IPS-18c (cell line): ENCODE results near the gene ADCYAP1.
"Not testable (repeated sequence)": the region's sequence is repeated elsewhere in the genome, so short reads cannot be mapped to it uniquely, and the experiment has no call there.

Experiments
- H3K4me3 ChIP-seq: 2 replicates; pipeline ENCODE4 v1.7.0; 2013; ENCODE audit warnings: low read depth, mild to moderate bottlenecking, low read length, moderate library complexity; ENCODE audit not compliant: insufficient read depth
- H3K9me3 ChIP-seq: one replicate; pipeline ENCODE4 v1.6.1; 2013; ENCODE audit warnings: mild to moderate bottlenecking, low read length, moderate library complexity; ENCODE audit not compliant: control insufficient read depth, insufficient read depth

Gene ADCYAP1

DNA sequence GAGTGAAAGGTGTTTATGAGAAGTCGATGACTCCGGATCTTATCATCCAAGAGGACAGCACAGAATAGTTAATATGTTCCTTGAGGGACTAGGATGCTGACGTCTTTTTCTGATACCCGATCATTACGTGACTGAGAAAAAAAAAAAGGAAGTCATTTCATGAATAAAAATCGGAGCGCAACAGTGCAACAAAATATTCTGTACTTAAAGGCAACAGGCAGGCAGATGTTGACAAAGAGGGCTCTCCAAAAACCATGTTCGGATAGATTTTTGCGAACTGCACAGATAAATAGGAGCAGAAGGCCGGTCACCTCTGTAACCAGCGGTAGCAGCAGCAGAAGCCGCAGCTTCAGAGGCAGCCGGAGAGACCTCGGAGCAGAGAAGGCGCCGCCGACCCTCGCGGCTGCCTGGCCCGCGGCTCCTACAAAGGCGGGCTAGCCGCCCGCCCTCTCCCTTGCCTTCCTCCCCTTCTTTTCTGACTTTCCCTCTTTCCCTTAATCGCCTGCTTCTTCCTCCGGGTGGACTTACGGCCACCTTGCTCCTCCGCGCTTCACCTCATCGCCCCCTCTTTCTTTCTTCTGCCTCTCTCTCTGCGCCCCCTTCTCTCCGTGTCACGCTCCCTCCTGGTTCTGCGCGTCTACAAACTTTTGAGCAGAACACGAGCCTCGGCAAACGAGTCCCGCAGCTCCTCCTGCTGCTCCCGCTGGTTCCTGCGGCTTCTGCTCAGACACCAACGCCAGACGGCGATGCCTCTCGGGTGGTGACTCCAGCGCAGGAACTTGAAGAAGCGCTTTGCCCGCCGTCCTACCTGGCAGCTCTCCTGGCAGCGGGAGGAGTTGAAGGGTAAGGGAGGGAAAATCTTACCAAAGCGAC is at the start of gene ADCYAP1:
ADCYAP1 (plus strand) TSS at position 654 of the 873 bp plus-strand sequence. CDS start 516 bp downstream, outside the sequence.
- Histone ChIP-seq H3K4me3 (peak within 1 kb of the TSS; percentile 61), H3K9me3 (peaks cover 4% of the 10 kb centered on the region)

DNA sequence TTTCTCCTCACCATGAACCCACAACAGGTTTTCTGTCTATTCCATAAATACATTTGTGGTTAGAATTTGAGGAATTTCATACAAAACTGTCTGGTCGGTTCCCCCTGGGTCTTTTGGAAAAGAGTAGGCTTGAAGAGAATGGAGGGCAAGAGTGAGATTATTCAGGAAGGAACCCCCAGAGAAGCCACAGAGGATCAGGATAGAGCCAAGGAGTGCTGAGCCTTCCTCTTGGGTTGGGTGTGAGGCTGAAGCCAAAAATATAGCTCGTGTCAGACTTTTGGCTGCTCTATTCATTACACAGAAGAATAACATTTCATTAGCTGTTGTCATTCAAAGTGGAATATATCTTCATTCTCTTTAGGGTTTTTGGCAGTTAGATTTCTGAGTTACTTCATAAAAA is 46.7 kb upstream of the ADCYAP1 start:
- Histone ChIP-seq H3K9me3 (no peaks in the 10 kb centered on the region), H3K4me3 (no peak overlapping the region)

DNA sequence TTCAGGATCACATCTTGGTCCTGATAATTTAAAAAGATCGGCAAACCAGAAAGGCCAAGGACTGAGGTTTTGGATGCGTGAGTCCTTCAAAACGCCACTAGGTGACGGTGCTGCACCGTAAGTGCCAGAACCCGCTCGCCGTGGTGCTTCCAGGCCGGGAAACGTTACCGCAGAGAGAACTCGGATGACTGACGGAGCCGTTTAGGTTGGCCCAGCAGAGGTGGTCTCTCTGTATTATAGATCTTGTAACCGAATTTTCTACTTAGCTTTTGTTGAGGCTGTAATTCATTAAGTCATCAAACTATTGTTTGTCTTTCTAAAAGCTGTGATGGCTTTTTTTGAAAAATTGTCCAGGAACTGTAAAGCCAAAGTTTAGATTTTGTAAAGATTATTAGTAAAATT is 39.8 kb upstream of the ADCYAP1 start:
- H3K4me3 ChIP-seq, result no peak overlapping the region
- no peaks in the 10 kb centered on the region for H3K9me3 ChIP-seq

DNA sequence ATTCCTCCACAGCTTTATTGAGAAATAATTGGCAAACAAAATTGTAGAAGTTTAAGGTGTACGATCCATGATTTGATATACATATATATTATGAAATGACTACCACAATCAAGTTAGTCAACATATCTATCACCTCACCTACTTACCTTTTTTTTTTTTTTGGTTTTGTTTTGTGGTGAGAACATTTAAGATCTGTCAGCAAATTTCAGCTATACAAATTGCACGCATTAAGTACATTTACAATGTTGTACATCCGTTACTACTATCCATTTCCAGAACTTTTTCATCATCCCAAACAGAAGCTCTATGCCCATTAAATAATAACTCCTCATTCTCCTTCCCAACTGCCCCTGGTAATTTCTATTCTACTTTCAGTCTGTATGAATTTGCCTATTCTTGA is 37.4 kb upstream of the ADCYAP1 start:
- Histone ChIP-seq H3K4me3 (no peak overlapping the region), H3K9me3 (no peaks in the 10 kb centered on the region)

DNA sequence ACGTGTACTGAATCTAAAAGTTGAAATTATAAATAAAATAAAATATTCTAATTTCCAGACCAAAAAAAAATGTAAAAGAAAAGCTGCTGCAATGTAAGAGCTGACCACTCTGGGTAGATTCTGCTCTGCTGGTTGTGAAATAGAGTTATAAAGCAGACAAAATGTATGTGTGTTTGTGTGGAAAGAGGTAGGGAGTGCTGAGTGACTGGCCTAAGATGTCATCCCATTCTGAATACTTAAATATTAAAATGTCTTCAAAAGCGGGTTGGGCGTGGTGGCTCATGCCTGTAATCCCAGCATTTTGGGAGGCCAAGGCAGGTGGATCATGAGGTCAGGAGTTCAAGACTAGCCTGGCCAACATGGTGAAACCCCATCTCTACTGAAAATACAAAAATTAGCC is 31.2 kb upstream of the ADCYAP1 start:
- not testable (repeated sequence) for H3K4me3 ChIP-seq, H3K9me3 ChIP-seq

DNA sequence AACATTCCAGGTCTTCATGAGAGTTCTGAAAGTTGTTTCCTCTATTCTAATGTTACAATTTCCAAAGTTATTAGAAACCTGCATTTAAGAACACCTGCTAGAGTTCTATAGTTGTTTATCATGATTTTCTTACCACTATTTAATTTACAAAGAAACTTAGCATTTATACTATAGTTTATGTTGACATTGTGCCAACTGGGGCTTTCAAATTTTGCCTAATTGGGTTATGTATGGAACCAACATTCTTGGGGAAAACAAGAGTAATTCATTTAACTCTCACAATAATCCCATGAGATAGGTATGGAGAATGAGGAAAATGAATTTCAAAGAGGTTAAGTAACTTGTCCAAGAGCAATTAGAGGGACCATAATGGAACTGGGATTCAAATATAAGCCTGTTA is 28.8 kb upstream of the ADCYAP1 start:
- Histone ChIP-seq H3K9me3 (no peaks in the 10 kb centered on the region), H3K4me3 (no peak overlapping the region)

DNA sequence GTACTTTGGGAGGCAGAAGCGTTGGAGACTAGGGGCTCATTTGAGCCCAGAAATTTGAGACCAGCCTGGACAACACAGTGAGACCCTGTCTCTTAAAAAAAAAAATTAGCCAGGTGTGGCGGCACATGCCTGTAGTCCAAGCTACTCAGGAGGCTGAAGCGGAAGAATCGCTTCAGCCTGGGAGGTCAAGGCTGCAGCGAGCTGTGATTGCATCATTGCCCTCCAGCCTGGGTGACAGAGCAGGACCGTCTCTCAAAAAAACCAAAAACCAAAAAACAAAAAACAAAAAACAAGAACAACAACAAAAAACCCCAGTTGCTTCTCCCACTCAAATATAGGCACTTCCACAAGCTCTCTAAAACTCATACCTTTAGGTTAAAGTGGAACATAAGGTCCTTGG is 27.4 kb upstream of the ADCYAP1 start:
- H3K9me3 ChIP-seq, result no peaks in the 10 kb centered on the region

DNA sequence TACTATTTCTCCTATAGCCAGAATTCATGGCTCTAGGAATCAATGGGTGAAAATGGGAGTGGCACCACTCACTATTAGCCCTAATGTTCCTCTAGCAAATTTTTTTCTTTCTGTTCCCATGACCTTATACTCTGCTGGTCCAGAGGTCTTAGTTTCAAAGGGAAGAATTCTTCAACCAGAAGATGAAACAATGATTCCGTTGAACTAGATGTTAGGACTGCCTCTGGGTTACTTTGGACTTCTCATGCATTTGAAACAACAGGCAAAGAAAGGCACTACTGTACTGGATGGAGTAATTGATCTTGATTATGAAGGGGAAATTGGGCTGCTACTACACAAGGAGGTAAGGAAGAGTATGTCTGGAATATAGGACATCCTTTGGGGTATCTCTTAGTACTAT is 18.6 kb upstream of the ADCYAP1 start:
- no peaks in the 10 kb centered on the region for H3K9me3 ChIP-seq
- H3K4me3 ChIP-seq, result no peak overlapping the region

More for the DNA sequence above, 27.4 kb upstream of the ADCYAP1 start:
- no peak overlapping the region for H3K4me3 ChIP-seq

DNA sequence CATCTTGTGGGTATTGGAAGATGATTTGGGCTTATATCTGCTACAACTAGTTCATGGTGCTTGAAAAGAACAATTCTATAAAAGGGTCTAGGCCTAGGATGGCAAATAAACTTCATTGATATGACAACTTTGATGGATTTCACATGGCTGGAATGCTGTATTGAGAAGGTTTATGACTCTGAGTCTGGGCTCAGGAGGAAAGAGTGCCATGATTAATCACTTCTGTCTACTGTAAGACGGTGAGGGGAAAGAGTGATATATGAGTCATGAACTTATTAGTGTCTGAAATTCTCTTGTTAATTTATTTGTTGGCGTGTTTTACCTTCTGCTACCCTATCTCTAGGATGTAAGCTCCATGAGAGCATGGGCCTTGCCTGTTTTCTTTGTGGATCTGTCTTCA is 17.0 kb upstream of the ADCYAP1 start:
- Histone ChIP-seq H3K4me3 (no peak overlapping the region), H3K9me3 (no peaks in the 10 kb centered on the region)

DNA sequence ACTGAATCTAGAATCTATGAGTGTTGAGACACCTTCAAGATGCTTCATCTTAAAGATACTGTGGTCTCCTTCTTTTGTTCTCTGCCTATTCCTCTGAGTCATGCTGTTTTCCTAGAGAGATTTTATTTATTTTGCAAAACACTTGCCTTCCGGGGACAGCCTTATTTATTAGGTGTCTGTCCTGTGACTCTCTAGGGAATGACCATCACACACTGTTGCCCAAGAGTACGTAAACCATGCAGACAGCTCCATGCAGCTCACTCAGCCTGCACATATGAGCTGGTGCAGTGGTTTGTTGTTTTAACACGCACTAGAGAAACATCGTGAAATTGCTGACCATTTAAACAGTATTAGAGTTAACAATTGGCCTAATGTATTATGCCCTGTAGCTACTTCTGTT is 12.4 kb upstream of the ADCYAP1 start:
- no peaks in the 10 kb centered on the region for H3K9me3 ChIP-seq

DNA sequence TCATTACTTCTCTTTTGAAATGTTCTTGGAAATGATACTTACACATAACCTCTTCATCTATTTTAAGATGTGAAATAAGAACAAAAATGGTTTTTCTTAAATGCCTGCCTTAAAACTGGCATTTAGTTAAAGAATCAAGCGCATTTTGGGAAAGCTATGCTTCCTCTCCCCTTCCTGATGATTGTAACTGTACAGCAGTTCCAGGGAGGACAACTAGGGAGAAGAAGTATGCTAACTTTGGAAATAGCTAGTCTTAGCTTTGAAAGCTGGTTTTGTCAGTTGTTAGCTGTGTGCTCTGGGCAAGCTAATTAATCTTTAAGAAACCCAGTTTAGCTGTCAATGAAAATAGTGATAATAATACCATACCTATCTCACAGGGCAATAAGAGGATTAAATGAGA is 8.4 kb upstream of the ADCYAP1 start:
- no peaks in the 10 kb centered on the region for H3K9me3 ChIP-seq
- H3K4me3 ChIP-seq, result no peak overlapping the region

More for the DNA sequence above, 12.4 kb upstream of the ADCYAP1 start:
- no peak overlapping the region for H3K4me3 ChIP-seq

DNA sequence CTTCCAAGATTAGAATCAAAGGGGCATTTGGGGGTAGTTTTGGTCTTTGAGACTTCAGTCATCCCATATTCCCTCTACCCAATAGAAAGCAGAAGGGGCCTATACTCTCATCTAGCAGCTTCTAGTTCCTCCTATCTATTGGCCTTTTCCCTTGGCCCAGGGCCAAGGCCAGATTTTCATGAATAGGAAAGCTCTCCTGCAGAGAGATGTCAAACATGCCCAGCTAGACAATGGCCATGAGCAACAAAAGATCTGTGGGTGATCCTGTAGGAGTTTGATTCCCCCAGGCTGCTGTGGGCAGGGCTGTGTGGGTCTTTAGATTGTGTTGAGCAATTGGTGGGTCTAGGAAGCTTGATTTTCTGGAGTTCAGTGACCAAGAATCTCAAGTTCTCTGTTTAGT is 2.9 kb upstream of the ADCYAP1 start:
- no peaks in the 10 kb centered on the region for H3K9me3 ChIP-seq
- H3K4me3 ChIP-seq, result no peak overlapping the region

DNA sequence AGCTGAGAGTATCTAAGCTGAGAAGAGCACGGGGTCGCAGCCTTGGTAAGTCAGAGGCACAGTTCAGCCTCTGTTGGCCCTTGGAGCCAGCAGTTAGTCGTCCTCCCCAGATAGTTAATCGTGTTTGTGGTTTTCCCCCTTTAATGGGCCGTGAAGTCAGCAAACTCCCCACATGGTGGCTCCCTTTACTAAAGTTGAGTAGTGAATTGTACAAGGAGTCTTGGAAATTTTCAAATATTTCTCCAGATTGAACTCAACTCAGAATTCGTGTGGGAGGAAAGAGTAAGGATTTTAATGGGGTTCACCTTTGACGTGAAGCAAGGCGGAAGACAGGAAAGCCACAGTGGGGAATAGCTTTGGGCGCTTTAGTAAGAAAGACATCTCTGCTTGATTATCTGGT is 2.4 kb upstream of the ADCYAP1 start:
- H3K9me3 ChIP-seq, result no peaks in the 10 kb centered on the region
- H3K4me3 ChIP-seq, result no peak overlapping the region

DNA sequence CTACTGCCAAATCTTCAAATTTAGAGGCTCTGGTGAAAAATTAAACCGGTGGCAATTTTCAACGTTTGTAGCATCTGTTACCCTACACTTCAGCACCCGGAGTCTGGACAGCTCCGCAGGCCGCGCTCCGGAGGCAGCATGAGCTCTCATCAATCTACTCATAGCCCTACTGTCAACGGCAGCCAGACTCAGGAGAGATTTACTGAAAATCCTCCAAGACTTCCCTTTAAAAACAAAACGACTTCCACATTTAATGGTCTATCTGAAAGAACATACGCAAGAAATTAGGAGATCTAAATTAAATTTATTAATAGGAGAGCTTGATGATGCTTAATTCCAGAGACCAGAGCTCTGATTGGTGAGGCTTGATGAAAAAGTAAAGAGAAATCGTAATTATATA is 970 bp upstream of the ADCYAP1 start:
- H3K9me3 ChIP-seq, result no peaks in the 10 kb centered on the region
- H3K4me3 ChIP-seq, result no peak overlapping the region

DNA sequence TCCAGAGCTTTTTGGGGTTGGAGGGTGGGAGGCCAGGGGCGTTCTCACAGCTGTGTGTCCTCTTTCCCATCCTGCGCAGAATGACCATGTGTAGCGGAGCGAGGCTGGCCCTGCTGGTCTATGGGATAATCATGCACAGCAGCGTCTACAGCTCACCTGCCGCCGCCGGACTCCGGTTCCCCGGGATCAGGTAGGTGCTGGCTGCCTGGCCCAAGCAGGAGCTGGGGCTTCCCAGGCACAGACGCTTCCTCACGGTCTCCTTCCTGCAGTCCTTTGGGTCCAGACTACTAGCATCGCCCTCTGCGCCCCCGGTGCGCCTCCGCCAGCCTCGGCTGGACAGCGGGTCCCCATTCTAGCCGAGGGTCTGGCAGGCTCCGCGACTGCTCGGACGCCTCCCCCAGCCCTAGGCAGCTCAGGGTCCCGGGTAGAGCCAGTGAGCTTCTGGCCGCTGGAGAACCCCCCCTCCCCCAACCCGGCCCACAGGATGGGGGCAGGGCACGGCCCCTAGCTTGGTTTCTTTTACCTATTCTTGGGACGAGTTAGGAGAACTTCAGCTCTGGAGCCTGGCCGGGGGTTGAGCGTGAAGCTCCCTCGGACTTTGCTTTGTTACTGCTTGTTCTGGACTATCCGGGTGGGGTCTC is 756 bp downstream of the ADCYAP1 start:
- H3K4me3 ChIP-seq, result peak overlapping the region; percentile 61
- peaks cover 5% of the 10 kb centered on the region for H3K9me3 ChIP-seq

DNA sequence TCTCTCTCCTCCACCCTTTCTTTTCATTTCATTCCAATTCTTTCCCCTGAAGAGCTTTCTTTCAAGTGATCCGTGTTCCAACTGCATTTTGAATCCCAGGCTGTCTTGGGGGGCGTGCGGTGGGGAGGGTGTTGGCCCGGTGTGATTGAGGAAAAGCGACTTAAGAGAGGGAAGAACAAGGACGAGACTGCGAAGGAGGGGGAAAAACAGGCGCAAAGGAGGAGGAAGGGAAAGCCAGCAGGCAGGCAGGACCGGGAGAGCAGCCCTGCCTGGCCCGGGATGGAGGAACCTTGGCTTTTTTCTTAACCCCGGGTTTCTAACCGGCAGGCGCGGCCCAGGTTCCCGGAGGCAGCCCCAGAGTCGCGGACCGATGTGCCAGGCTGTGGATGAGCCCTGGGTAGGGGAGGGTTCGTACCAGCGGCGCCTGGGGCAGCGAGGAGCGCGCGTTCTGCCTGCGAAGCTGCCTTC is 1.3 kb downstream of the ADCYAP1 start:
- Histone ChIP-seq H3K4me3 (peak overlapping the region; percentile 61), H3K9me3 (peaks cover 5% of the 10 kb centered on the region)

DNA sequence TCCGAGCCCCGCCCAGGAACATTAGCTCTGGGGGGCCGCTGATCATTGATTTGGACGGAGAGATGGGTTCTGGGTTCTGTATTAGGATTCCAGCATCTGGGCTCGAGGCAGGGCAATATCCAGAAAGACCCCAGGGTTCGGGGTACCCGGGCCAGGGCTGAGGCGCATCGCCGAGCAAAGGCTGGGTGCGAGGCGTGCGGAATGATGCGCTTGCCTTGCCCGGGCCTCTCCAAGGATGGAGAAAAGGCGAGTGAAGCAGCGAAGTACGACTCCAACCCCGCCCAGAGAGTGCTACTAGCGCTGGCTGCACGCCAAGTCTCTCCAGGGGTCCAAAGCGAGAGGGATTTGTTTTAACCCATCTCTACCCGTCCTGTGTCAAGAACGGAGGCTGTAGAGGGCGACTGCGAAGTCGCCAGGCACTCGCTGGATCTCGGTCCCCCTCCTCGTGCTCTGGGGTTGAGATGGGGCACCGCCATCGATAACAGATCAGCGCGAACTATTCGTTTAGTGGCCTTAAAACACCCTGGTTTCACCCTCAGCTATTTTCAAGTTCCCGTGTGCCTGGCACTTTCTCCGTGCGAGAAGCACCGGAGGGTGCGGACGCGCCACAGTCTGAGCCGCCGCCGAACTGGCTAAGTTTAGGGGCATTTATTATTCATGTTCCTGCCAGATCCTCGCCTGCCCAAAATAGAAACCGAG is 1.9 kb downstream of the ADCYAP1 start:
- Histone ChIP-seq H3K4me3 (peak overlapping the region; percentile 61), H3K9me3 (peaks cover 5% of the 10 kb centered on the region)
